GM18868 (cell line): ENCODE measurements around the gene EPSTI1.
"Not testable (repeated sequence)": the region's sequence is repeated elsewhere in the genome, so short reads cannot be mapped to it uniquely, and the experiment has no call there.

Experiments
- ATAC-seq: cut with Tn5 transposase; IDR thresholded peaks from one replicate; pipeline ENCODE4 v1.9.1; 2021; ENCODE audit warnings: mild to moderate bottlenecking, moderate library complexity; ENCODE audit not compliant: unreplicated experiment

Gene EPSTI1

GRCh38 chr13:43005460-43006236 is 13.6 kb upstream of the EPSTI1 start:
- ATAC-seq, result no peak

- ATAC-seq, result no peak
Measured at GRCh38 chr13:43003729-43004128, 11.7 kb upstream of the EPSTI1 start.

DNA sequence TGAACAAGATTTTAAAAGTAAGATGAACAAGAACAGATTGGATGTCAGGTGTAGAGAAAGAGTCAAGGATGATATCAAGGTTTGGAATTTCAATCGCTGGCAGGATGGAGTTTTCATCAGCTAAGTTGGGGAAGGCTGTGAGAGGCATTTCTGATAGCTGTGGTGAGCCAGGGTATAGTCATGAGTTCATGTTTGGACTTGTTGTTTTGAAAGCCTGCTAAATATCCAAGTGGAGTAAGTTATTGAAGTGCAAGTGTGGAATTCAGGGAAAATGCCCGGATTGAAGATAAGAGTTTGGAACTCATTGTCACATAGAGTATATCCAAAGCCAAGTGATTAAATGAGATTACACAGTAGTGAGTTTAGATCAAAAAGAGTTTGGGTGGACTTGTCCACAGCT is 11.0 kb upstream of the EPSTI1 start:
- ATAC-seq, result no peak

DNA sequence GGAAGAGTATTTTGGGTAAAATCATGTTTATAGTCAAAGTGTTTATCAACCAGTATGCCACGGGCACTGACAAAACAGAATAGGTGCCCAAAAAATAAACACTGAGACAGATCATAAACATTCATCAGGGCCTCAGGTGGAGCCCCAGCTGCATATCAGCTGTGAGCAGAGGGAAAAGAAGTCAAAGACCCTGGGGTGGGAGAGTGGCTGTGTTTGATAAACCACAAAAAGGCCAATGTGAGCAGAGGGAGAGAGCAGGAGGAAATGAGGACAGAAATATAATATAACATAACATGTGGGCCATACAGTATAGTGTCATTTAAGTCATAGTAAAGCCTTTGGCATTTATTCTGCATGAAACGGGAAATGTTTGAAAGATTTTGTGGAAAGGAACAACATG is 10.0 kb upstream of the EPSTI1 start:
- no peak for ATAC-seq

DNA sequence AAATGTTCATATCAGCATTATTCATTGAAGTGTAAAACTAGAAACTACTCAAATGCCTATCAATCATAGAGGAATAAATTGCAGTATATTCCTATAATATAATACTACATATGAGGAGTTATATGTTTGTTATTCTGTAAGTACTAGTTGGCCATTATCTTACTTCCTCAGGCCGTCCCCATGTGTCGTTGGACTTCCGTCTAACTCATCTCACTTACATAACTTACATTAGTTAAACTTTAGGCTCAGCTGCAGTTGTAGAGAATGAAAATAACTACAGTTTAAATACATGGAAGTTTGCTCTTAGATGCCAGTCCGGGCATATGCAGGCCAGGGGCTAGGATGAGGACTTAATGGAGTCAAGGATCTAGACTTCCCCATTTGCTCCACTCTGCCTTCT is 8.6 kb upstream of the EPSTI1 start:
- ATAC-seq, result no peak

- no peak for ATAC-seq
Measured at GRCh38 chr13:42999491-42999890, 7.5 kb upstream of the EPSTI1 start.

- ATAC-seq, result peak; percentile 76
Measured at GRCh38 chr13:42997381-42997780, 5.3 kb upstream of the EPSTI1 start.

DNA sequence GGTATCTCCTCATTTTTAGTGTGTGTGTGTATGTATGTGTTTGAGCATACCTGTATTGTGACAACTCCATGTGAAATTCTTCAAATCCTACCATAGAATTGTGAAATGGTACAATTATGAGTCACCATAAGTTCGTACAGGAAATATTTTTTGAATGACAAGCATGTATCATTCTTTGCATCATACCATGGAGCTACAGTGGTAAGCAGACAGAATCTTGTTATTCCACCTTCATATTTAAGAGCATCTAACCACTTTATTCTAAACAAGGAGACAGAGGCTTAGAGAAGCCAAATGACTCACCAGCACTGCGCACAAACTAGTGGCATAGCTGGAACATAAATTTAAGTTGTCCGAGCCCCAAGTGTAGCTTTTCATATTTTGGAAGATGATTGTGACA is 4.5 kb upstream of the EPSTI1 start:
- peak; percentile 28 for ATAC-seq

GRCh38 chr13:42994878-42995277 is 2.8 kb upstream of the EPSTI1 start:
- ATAC-seq, result no peak

DNA sequence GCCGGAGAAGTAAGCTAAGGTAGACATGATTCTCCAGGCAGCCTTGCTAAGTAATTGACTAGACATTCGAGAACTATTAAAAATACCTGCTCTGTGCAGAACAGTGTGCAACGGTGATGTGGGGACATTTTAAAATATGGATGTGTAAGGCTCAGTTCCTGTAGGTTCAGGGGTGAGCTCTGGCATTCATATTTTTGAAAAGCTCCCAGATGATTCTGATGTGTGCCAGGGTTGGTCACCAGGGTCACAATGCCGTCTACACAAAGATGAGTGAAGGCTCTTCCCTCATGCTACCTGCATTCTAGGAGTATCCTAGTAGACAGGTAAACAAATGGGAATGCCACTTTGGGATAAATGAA is 702 bp upstream of the EPSTI1 start:
- ATAC-seq, result peak; percentile 3

- ATAC-seq, result not testable (repeated sequence)
Measured at GRCh38 chr13:42991233-42991897, 676 bp downstream of the EPSTI1 start.

GRCh38 chr13:42990291-42991232 is 1.5 kb downstream of the EPSTI1 start:
- ATAC-seq, result no peak

- no peak for ATAC-seq
Measured at GRCh38 chr13:42986176-42986574, 5.9 kb downstream of the EPSTI1 start.

DNA sequence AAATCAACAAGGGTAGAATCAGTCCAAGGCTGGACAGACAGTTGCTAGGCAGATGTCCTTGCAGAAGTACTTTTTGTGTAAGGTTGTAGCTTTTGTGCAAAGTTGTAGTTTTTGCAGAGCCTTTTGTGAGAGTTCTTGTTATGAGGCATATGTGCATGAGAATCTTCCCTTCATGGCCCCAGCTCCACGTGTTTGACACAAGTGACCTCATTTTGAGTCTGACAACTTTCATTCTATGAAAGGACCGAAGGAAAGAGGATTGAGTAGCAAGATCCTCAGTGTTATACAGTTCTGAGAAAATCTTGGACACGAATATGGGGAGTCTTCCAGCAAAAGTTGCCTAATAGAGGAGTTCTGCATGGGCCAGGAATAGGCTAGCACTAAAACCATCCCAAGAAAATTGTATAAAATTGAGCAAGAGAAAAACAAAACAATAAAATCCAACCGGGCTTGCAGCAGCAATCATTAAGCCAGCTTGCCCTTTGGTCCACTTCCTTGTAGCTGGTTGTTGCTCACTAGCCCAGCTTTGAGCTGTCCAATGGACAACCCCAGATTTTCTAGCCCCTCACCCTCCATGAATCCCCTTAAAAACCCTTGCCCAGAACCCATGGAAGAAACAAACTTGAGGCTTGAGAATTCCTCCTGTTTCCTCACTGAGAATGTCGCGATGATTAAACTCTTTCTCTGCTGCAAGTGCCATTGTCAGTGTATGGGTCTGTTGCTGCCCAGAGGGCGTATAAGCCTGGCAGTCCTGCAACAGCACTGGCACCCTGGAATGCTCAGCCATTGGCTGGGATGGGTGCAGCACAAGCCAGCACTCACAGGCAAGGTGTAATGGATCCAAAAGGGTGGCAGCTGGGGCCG is 6.5 kb downstream of the EPSTI1 start:
- no peak for ATAC-seq

GRCh38 chr13:42984691-42985090 is 7.3 kb downstream of the EPSTI1 start:
- ATAC-seq, result peak; percentile 68

DNA sequence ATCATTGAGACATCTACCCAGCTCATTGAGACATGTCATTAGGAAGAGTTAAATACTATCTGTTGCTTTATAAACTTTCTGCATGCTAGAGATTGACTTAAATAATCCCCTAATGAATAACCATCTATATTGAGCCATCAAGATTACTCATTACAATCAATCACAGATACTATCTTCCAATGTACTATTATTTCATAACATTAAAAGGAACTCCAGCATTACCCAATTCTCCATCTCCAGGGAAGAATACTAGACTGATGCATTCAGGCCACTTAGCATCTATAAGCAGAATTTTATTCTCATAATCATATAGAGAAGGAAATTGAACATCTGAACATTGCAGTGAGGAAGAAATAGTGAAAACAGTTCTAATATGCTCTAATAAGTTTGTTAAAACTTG is 8.0 kb downstream of the EPSTI1 start:
- ATAC-seq, result no peak

DNA sequence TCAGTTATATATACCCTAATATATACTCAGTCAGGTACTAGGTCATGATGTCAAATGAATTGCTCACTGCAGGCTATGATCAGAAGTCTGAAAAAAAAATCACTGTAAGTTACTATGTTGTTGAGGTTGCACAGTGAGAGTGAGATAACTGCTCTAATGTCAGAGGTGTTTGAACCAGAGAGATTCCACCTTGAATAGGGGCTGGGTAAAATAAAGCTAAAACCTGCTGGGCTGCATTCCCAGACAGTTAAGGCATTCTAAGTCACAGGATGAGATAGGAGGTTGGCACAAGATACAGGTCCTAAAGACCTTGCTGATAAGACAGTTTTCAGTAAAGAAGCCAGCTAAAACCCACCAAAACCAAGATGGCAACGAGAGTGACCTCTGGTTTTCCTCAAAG is 10.2 kb downstream of the EPSTI1 start:
- no peak for ATAC-seq

DNA sequence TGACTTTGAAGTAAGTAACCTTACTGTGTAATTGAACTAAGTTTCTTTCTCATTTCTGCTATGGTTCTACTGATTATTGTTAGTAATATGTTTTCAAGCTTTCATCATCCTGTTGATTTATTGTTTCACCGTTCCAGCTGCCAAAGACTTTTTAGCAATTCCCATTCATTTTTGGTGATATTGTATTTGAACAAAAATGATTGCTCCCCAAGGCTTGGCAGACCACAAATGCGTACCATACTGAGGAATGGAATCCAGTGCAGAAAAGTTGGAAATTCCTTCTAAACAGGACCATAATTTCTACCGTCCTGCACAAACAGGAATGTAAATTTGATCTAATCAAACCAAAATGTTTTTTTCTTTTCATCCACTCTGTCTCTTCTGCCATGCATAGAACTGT is 10.7 kb downstream of the EPSTI1 start:
- no peak for ATAC-seq

DNA sequence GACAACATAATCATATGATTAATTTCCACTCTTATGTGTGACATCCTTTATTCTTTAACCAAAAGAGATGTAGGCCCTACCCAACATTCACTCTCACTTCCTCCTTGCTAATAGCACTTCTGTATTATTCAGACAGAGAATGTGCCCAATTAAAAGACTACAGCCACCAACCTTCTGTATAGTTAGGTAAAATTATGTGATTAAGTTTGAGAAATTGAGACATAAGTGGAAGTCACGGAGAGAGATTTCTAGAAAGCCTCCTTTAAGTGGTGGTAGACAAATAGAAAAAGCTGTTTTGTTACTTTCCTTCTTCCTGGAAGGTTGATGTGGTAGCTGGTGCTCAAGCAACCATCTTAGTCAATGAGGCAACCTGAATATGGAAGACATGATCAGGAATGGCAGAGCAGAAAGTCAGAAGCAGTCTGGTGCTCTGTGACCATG is 14.8 kb downstream of the EPSTI1 start:
- peak; percentile 93 for ATAC-seq

DNA sequence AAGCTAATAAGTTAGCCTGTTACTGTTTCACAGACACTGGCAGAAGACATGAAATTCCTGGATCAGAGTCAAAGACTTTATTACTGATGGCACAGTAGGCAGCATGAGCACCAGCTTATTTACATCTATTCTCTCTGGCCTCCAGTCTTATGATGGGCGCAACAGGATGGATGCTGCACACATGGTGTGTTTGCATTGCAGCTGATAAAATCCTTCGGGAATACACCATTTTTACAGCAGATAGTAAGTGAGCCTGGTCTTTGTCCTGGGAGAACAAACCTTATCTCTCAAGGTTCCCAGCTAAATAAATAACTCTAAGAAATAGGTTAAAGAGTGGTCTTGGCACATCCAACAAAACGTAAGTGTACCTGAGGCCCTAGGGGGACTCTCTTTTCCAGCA is 16.0 kb downstream of the EPSTI1 start:
- no peak for ATAC-seq

DNA sequence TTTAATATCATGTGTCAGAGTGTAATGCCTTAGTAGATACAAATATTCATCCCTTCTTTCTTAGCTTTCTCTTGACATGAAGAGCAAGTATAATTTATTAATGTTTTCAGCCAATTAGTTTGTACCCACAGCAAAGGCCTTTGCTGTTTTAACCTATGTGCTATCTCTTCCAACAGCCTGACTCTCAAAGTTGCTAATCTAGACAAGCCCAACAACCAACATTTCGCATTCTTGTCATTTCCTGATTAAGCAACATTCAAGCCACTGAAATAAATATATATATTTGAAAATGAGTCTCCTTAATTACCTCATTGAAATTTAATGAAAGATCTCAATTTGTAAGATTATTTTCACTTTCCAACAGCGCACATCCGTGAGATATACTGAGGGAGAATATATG is 18.5 kb downstream of the EPSTI1 start:
- ATAC-seq, result no peak
